Measurements from ENCODE around the gene ANK2.

DNA sequence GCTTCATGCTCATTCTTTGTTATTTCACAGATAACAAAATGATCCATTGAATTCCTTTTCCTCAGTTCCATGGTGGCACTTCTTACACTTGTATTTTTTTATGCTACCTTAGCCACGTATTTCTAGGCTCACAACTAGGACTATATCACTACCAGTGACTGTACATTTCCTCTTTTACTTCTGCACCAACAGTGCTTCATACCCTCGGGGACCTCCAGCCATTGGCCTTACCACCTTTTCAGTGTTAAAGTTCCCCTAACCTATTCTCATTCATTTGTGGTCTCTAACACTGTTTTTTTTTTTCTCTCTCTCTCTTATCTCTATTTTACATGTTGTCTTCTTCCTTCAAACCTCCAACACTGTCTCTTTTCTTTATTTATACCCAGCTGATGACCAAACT is 315.9 kb downstream of the ANK2 start:
- TF ChIP-seq CTCF (IDR thresholded peaks at IDR 0.05) = no peak
- TF ChIP-seq, protein P1, sequence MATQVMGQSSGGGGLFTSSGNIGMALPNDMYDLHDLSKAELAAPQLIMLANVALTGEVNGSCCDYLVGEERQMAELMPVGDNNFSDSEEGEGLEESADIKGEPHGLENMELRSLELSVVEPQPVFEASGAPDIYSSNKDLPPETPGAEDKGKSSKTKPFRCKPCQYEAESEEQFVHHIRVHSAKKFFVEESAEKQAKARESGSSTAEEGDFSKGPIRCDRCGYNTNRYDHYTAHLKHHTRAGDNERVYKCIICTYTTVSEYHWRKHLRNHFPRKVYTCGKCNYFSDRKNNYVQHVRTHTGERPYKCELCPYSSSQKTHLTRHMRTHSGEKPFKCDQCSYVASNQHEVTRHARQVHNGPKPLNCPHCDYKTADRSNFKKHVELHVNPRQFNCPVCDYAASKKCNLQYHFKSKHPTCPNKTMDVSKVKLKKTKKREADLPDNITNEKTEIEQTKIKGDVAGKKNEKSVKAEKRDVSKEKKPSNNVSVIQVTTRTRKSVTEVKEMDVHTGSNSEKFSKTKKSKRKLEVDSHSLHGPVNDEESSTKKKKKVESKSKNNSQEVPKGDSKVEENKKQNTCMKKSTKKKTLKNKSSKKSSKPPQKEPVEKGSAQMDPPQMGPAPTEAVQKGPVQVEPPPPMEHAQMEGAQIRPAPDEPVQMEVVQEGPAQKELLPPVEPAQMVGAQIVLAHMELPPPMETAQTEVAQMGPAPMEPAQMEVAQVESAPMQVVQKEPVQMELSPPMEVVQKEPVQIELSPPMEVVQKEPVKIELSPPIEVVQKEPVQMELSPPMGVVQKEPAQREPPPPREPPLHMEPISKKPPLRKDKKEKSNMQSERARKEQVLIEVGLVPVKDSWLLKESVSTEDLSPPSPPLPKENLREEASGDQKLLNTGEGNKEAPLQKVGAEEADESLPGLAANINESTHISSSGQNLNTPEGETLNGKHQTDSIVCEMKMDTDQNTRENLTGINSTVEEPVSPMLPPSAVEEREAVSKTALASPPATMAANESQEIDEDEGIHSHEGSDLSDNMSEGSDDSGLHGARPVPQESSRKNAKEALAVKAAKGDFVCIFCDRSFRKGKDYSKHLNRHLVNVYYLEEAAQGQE (IDR thresholded peaks at IDR 0.05; ENCODE audit: insufficient read depth in 1 of 2, low read depth in 2 of 2, low read length in 1 of 2) = no peak

Measured in Panc1 (cell line).